Neural crest cell (in vitro differentiated cells): Measurements from ENCODE around the gene GBGT1. TPM values are rescaled to one million over a fixed set of nuclear protein-coding genes. Genes with fewer than 3 reads are reported as not detected.

Experiments used
- DNase-seq: peaks from one replicate; pipeline ENCODE4 v3.0.0; 2021; ENCODE audit warnings: low read depth, mixed read lengths, low spot score
- H3K27ac Mint-ChIP-seq: one replicate; pipeline ENCODE4 v1.8.0; 2021; ENCODE audit warnings: mild to moderate bottlenecking, mixed read lengths; ENCODE audit not compliant: unreplicated experiment
- H3K27me3 Mint-ChIP-seq: 2 replicates; pipeline ENCODE4 v1.8.0; 2021; ENCODE audit warnings: low read depth, mild to moderate bottlenecking, mixed read lengths
- H3K36me3 Mint-ChIP-seq: 2 replicates; pipeline ENCODE4 v1.8.0; 2021; ENCODE audit warnings: low read depth, mild to moderate bottlenecking, mixed read lengths
- H3K4me1 Mint-ChIP-seq: 2 replicates; pipeline ENCODE4 v1.8.0; 2021; ENCODE audit warnings: mixed read lengths
- H3K4me3 Mint-ChIP-seq: one replicate; pipeline ENCODE4 v1.8.0; 2021; ENCODE audit warnings: mild to moderate bottlenecking, mixed read lengths
- H3K9me3 Mint-ChIP-seq: 2 replicates; pipeline ENCODE4 v1.8.0; 2021; ENCODE audit warnings: mixed read lengths
- total RNA-seq: library from RNA; stranded (reverse); gene quantifications from 2 replicates; pipeline ENCODE4 v1.2.1, GENCODE V29; 2021
- TF ChIP-seq, protein P1 (sequence below): fragments of 200-600 bp; sonication (generic); conservative IDR thresholded peaks from 2 replicates; pipeline ENCODE4 v1.5.0; 2021; ENCODE audit warnings: antibody characterized with exemption, mild to moderate bottlenecking

Gene GBGT1
- total RNA-seq, 1 donor from 2014 or later, result 13.8 TPM

DNA sequence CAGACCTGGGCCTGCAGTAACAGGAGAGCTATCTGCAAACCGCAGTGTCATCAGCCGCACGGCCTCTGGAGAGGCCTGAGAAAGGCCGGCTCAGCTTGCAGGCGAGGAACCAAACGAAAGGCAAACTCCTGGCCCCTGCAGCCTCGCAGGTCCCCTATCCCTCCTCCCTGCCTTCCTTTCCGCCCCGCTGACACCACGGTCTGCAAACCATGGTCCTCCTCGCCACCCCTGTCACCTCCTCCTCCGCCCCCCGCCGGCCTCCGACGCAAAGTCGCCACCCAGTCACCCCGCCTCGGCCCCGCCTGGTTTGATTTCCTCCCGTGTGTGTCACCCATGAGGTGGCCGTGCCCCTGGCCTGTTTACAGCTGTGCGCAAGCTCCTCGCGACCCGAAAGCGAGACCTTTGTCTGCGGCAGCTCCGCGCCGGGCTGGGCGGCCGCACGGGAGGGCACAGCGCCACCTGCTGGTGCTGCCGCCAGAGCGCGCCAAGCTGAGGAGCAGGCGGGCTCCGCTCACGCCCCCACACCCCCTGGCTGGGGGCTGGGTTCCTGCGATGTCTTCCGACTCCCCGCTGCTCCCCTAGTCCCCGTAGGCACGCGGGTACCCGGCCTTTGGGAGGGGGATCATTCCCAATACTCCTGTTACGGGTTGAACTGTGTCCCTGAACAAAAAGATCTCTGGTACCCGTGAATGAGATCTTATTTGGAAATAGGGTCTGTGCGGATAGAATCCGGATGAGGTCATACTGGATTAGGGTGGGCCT is 19.4 kb downstream of the GBGT1 start:
- Mint-ChIP-seq H3K4me3 (peak overlapping the region; percentile 68), H3K9me3 (no peaks in the 10 kb centered on the region), H3K4me1 (peaks cover 46% of the 10 kb centered on the region), H3K27ac (peak overlapping the region; percentile 97), H3K27me3 (no peaks in the 10 kb centered on the region), H3K36me3 (no peaks in the 10 kb centered on the region)
- TF ChIP-seq, protein P1, sequence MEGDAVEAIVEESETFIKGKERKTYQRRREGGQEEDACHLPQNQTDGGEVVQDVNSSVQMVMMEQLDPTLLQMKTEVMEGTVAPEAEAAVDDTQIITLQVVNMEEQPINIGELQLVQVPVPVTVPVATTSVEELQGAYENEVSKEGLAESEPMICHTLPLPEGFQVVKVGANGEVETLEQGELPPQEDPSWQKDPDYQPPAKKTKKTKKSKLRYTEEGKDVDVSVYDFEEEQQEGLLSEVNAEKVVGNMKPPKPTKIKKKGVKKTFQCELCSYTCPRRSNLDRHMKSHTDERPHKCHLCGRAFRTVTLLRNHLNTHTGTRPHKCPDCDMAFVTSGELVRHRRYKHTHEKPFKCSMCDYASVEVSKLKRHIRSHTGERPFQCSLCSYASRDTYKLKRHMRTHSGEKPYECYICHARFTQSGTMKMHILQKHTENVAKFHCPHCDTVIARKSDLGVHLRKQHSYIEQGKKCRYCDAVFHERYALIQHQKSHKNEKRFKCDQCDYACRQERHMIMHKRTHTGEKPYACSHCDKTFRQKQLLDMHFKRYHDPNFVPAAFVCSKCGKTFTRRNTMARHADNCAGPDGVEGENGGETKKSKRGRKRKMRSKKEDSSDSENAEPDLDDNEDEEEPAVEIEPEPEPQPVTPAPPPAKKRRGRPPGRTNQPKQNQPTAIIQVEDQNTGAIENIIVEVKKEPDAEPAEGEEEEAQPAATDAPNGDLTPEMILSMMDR, result peak; percentile 100
- peak; percentile 76 for DNase-seq

DNA sequence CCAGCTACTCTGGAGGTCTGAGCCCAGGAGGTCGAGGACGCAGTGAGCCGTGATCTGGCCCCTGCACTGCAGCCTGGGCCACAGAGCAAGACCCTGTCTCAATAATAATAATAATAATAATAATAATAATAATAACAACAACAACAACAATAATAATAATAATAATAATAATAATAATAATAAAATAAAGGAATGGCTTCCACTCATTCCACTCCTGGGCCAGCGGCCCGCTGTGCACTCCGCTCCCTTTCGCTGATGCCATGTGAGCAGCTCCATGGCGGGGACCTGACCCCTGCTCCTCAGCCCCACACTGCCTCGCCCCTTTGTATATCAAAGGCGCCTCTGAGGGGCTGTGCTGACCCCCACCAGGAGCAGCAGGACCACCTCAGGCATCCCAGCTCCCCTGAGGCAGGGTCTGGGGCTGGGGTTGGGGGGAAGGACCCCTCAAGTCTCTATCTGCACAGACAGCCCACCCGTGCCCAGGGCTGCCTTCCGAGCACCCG is 20.0 kb downstream of the GBGT1 start:
- no peaks in the 10 kb centered on the region for H3K36me3 Mint-ChIP-seq
- no peaks in the 10 kb centered on the region for H3K27me3 Mint-ChIP-seq
- no peaks in the 10 kb centered on the region for H3K9me3 Mint-ChIP-seq
- no peak for DNase-seq
- peak overlapping the region; percentile 68 for H3K4me3 Mint-ChIP-seq
- peak overlapping the region; percentile 97 for H3K27ac Mint-ChIP-seq
- H3K4me1 Mint-ChIP-seq, result peaks cover 46% of the 10 kb centered on the region
- TF ChIP-seq, protein P1, result no peak

DNA sequence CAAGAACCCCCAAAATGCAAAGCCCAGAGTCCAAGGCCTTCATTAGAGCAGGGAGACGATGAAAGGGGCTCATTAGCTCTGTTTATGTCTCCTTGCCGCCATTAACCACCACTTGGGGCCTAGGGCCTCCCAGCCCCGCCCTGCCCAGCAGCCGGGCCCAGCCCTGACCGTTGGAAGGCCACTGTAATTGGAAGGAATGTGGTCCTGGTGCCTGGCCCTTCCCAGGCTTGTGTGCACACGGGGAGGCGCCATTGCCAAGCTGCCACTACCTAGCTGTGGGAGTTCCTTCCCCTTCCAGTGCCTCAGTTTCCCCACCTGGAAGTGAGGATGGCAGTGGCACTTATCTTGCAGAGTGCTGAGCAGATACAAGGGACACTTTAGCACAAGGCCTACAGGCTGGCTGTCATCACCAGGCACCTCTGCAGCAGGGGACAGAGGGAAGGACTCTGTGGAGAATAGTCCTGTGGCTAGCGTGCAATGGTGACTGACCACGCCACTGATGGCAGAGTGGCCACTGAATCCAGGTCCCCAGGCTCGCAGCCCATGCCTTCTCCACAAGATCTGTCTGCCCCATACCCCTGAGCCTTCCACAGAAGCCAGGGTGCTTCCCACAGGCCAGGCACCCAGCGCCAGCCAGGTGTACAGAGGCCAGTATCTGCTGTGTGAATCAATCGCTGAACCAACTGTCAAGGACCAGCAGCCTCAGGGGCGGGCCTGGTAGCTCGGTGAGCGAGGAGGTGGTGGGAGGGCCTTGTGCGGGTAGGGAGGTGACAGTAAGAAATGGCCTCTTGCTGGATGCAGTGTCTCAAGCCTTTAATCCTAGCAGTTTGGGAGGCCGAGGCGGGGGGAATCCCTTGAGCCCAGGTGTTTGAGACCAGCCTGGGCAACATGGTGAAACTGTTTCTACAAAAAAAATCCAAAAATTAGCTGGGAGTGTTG is 20.8 kb downstream of the GBGT1 start:
- Mint-ChIP-seq H3K4me3 (peak overlapping the region; percentile 59), H3K27ac (no peak overlapping the region), H3K9me3 (no peaks in the 10 kb centered on the region), H3K36me3 (no peaks in the 10 kb centered on the region), H3K4me1 (peaks cover 40% of the 10 kb centered on the region), H3K27me3 (no peaks in the 10 kb centered on the region)
- TF ChIP-seq, protein P1, result no peak
- DNase-seq, result no peak

DNA sequence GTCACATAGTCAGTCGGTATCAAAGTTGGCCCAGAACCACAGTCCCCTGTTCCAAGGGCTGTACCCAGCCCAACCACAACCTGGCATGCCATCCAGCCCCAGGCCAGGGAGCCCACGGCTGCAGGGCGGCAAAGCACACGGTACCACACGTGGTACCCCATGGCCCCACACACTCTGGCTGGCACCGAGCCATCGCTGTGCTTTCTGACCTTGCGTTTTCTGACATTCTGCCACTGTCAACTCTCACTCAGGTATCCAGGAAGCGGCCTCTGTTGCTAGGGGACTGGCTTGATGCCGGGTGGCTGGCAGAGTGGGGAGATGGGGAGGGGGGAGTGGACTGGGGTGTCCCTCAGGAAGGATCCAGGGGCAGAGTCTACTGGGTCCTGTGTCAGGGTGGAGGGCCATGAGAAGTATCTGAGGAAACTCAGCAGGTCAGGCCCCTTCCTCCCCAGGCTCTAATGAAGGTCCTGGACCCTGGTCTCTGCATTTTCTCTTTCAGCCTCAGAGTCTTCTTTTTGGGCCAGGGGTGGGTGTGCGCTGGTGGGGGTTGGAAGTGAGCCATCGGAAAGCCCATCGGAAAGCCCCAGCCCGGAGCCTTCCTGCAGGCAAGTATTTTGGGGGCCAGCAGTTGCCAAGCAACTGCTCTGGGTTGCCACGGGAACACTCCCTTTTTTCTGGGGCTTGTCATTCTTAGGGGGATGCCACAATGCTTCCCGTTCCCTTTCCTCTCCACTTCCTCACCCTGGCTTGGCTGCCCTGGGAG is 21.7 kb downstream of the GBGT1 start:
- TF ChIP-seq, protein P1, result no peak
- H3K9me3 Mint-ChIP-seq, result no peaks in the 10 kb centered on the region
- no peaks in the 10 kb centered on the region for H3K27me3 Mint-ChIP-seq
- no peak overlapping the region for H3K4me3 Mint-ChIP-seq
- H3K4me1 Mint-ChIP-seq, result peaks cover 30% of the 10 kb centered on the region
- H3K36me3 Mint-ChIP-seq, result no peaks in the 10 kb centered on the region
- DNase-seq, result no peak
- H3K27ac Mint-ChIP-seq, result no peak overlapping the region

DNA sequence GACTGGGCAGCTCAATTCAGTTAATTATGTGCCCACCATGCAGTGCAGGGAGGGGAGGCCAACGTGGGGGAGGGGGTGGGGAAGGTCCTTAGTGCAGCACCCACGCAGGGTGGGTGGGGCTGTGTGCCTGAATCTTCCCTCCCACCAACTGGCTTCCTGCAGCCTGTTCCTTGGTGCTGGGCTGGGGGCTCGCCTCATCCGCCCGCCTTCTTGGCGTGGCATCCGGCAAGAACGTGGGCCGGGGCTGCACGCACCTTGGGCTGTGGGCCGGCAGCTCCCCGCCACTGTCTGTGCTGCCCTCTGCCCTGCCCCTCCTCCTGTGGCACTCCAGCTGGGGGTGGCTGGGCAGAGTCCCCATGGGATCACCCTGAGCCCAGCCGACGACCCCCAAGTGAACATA is 23.1 kb downstream of the GBGT1 start:
- no peak overlapping the region for H3K4me3 Mint-ChIP-seq
- H3K27ac Mint-ChIP-seq, result no peak overlapping the region
- H3K36me3 Mint-ChIP-seq, result no peaks in the 10 kb centered on the region
- peaks cover 23% of the 10 kb centered on the region for H3K4me1 Mint-ChIP-seq
- H3K27me3 Mint-ChIP-seq, result no peaks in the 10 kb centered on the region
- TF ChIP-seq, protein P1, result no peak
- H3K9me3 Mint-ChIP-seq, result no peaks in the 10 kb centered on the region
- DNase-seq, result no peak
